HCT116 (cell line): Measurements from ENCODE around the gene PI4K2A. TPM values are rescaled to one million over a fixed set of nuclear protein-coding genes. Genes with fewer than 3 reads are reported as not detected.

Experiments used
- ATAC-seq: fragments of 200-7000 bp; cut with Tn5 transposase; 2 replicates; pipeline ENCODE4 v1.9.1; 2020; ENCODE audit warnings: mild to moderate bottlenecking, moderate library complexity
- BruUV-seq: library from RNA; stranded (reverse); fragments of 400-500 nt; replicated peaks from 2 replicates; lab custom pipeline; 2021; lab: Mats Ljungman, UMichigan
- CTCF ChIA-PET: fragments of 300-600 bp; sonication (Branson Sonifier 250); formaldehyde crosslinking; loops from one replicate; lab custom pipeline; 2021; ENCODE audit warnings: antibody characterized with exemption; lab: Charles Lee
- POLR2A ChIA-PET: fragments of 300-600, 350-600 bp; sonication (Branson Sonifier 250); formaldehyde crosslinking; loops from one replicate; lab custom pipeline; 2021; ENCODE audit warnings: antibody characterized with exemption; lab: Charles Lee
- RAD21 ChIA-PET, 2 experiments: fragments of 300-600 bp; sonication (Branson Sonifier 250); formaldehyde crosslinking; loops; one replicate each; lab custom pipeline; 2023; ENCODE audit warnings: low total read pairs in 2 of 2; ENCODE audit not compliant: uncharacterized antibody in 2 of 2, unreplicated experiment in 2 of 2, low non-redundant PET in 1 of 2; lab: Charles Lee
- DNase-seq: peaks from one replicate; pipeline ENCODE4 v3.0.0-alpha.2; 2010; ENCODE audit warnings: low read depth, low spot score
- H2AFZ ChIP-seq: fragments of 200-600 bp; shearing (Covaris generic), sonication (generic); 2 replicates; pipeline ENCODE4 v1.6.1; 2017; ENCODE audit warnings: low read depth, mixed run types, mixed read lengths, antibody characterized with exemption, low read length; ENCODE audit not compliant: poor library complexity, severe bottlenecking
- H3K27ac ChIP-seq: 2 replicates; pipeline ENCODE4 v1.5.1; 2012; ENCODE audit warnings: low read depth, low read length
- H3K27me3 ChIP-seq: fragments of 200-600 bp; sonication (generic); 2 replicates; pipeline ENCODE4 v1.6.1; 2016; ENCODE audit warnings: mixed run types, low read length, mixed read lengths; ENCODE audit not compliant: insufficient read depth
- H3K36me3 ChIP-seq, 2 experiments: fragments of 200-500 bp in 1 of 2; fragments of 200-600 bp in 1 of 2; sonication (Bioruptor generic) in 1 of 2; sonication (generic) in 1 of 2; 2 replicates each; pipeline versions ENCODE4 v1.5.1 to v1.6.1; 2014 to 2016; ENCODE audit warnings: low read length in 2 of 2, inconsistent platforms in 1 of 2, mixed read lengths in 1 of 2, mixed run types in 1 of 2; ENCODE audit not compliant: insufficient read depth in 2 of 2, control insufficient read depth in 1 of 2
- H3K4me1 ChIP-seq, 2 experiments: fragments of 200-600 bp in 1 of 2; sonication (generic) in 1 of 2; 2 replicates each; pipeline versions ENCODE4 v1.5.1 to v1.6.1; 2012 to 2017; ENCODE audit warnings: low read length in 2 of 2, inconsistent platforms in 1 of 2, mild to moderate bottlenecking in 1 of 2, mixed read lengths in 1 of 2, mixed run types in 1 of 2, moderate library complexity in 1 of 2; ENCODE audit not compliant: insufficient read depth in 2 of 2, control insufficient read depth in 1 of 2
- H3K4me2 ChIP-seq: fragments of 200-600 bp; sonication (generic); 2 replicates; pipeline ENCODE4 v1.6.1; 2017; ENCODE audit warnings: mixed run types, low read length, mixed read lengths
- H3K4me3 ChIP-seq, 2 experiments: fragments of 200-600 bp in 1 of 2; sonication (generic) in 1 of 2; replicated peaks in 1 of 2; 2 replicates each; pipeline ENCODE4 v1.5.1; 2011 to 2016; ENCODE audit warnings: low read length in 2 of 2, control low read depth in 1 of 2, low read depth in 1 of 2, mild to moderate bottlenecking in 1 of 2, mixed read lengths in 1 of 2, mixed run types in 1 of 2
- H3K79me2 ChIP-seq: fragments of 200-600 bp; sonication (generic); 2 replicates; pipeline ENCODE4 v1.6.1; 2017; ENCODE audit warnings: mild to moderate bottlenecking, mixed run types, low read length, moderate library complexity, mixed read lengths; ENCODE audit not compliant: insufficient read depth
- H3K9ac ChIP-seq: fragments of 200-600 bp; sonication (generic); 2 replicates; pipeline ENCODE4 v1.6.1; 2016; ENCODE audit warnings: low read length, mixed read lengths
- H3K9me2 ChIP-seq: fragments of 200-600 bp; sonication (generic), shearing (Covaris generic); 2 replicates; pipeline ENCODE4 v1.6.1; 2017; ENCODE audit warnings: mixed run types, mild to moderate bottlenecking, moderate library complexity; ENCODE audit not compliant: insufficient read depth
- H3K9me3 ChIP-seq, 2 experiments: fragments of 200-500 bp in 1 of 2; fragments of 200-600 bp in 1 of 2; sonication (Bioruptor generic) in 1 of 2; sonication (generic) in 1 of 2; 2 replicates each; pipeline ENCODE4 v1.6.1; 2014 to 2017; ENCODE audit warnings: low read length in 2 of 2, mixed read lengths in 2 of 2, inconsistent platforms in 1 of 2, low read depth in 1 of 2, mild to moderate bottlenecking in 1 of 2, mixed run types in 1 of 2, moderate library complexity in 1 of 2; ENCODE audit not compliant: control insufficient read depth in 1 of 2, insufficient read depth in 1 of 2
- H4K20me1 ChIP-seq: fragments of 200-600 bp; sonication (generic), shearing (Covaris generic); 2 replicates; pipeline ENCODE4 v1.6.1; 2017; ENCODE audit warnings: mixed run types, mild to moderate bottlenecking, moderate library complexity; ENCODE audit not compliant: insufficient read depth
- ATF3 ChIP-seq: IDR thresholded peaks from 2 replicates; pipeline ENCODE4 v1.6.1; 2012
- CEBPB ChIP-seq: IDR thresholded peaks from 2 replicates; pipeline ENCODE4 v1.6.1; 2012; ENCODE audit warnings: low read depth
- CTCF ChIP-seq, 3 experiments: fragments of 200-600 bp in 1 of 3; sonication (generic) in 1 of 3; IDR thresholded peaks in 2 of 3; conservative IDR thresholded peaks in 1 of 3; 2 replicates each; pipeline ENCODE4 v1.5.1; 2012 to 2017; ENCODE audit warnings: low read depth in 2 of 3, low read length in 2 of 3, antibody characterized with exemption in 1 of 3, borderline replicate concordance in 1 of 3, control low read depth in 1 of 3, mild to moderate bottlenecking in 1 of 3, mixed read lengths in 1 of 3, mixed run types in 1 of 3, moderate library complexity in 1 of 3; ENCODE audit not compliant: insufficient read depth in 1 of 3
- EZH2 ChIP-seq: fragments of 200-600 bp; sonication (generic); IDR thresholded peaks from 2 replicates; pipeline ENCODE4 v1.6.1; 2017; ENCODE audit warnings: antibody characterized with exemption, mixed run types
- FOSL1 ChIP-seq: IDR thresholded peaks from 2 replicates; pipeline ENCODE4 v1.6.1; 2012; ENCODE audit warnings: low read depth
- JUND ChIP-seq: IDR thresholded peaks from 2 replicates; pipeline ENCODE4 v1.6.1; 2012
- MAX ChIP-seq: IDR thresholded peaks from 2 replicates; pipeline ENCODE4 v1.6.1; 2012
- POLR2A ChIP-seq: IDR thresholded peaks from 2 replicates; pipeline ENCODE4 v1.7.0; 2011; ENCODE audit warnings: borderline replicate concordance; ENCODE audit not compliant: insufficient read depth, insufficient read length; ENCODE audit errors: extremely low read depth
- RAD21 ChIP-seq: IDR thresholded peaks from 2 replicates; pipeline ENCODE4 v1.6.1; 2012; ENCODE audit warnings: low read depth, mild to moderate bottlenecking
- REST ChIP-seq: IDR thresholded peaks from 2 replicates; pipeline ENCODE4 v1.6.1; 2012; ENCODE audit warnings: low read depth
- SIN3A ChIP-seq: IDR thresholded peaks from 2 replicates; pipeline ENCODE4 v1.6.1; 2012; ENCODE audit warnings: low read depth
- SP1 ChIP-seq: IDR thresholded peaks from 2 replicates; pipeline ENCODE4 v1.6.1; 2012; ENCODE audit warnings: low read depth
- SRF ChIP-seq: IDR thresholded peaks from 2 replicates; pipeline ENCODE4 v1.6.1; 2012; ENCODE audit warnings: low read depth
- TCF7L2 ChIP-seq: IDR thresholded peaks from 2 replicates; pipeline ENCODE4 v1.7.0; 2011; ENCODE audit warnings: borderline replicate concordance, inconsistent platforms; ENCODE audit not compliant: insufficient read depth, insufficient read length; ENCODE audit errors: extremely low read depth
- YY1 ChIP-seq: IDR thresholded peaks from 2 replicates; pipeline ENCODE4 v1.6.1; 2011; ENCODE audit warnings: low read length, low read depth, moderate library complexity, mild to moderate bottlenecking; ENCODE audit not compliant: insufficient replicate concordance; ENCODE audit errors: extremely low read depth
- ZBTB33 ChIP-seq: IDR thresholded peaks from 2 replicates; pipeline ENCODE4 v1.6.1; 2011; ENCODE audit warnings: mild to moderate bottlenecking, low read length, moderate library complexity; ENCODE audit not compliant: insufficient replicate concordance; ENCODE audit errors: extremely low read depth
- ZNF274 ChIP-seq: fragments of 200-500 bp; sonication (Bioruptor generic); IDR thresholded peaks from 2 replicates; pipeline ENCODE4 v1.6.1; 2014; ENCODE audit warnings: mild to moderate bottlenecking, low read depth, low read length, inconsistent platforms
- intact Hi-C: fragments of 100-400 bp; cut with micrococcal nuclease; formaldehyde crosslinking; loops from 2 replicates; pipeline ENCODE4 v1.10.0; 2022
- total RNA-seq: library from RNA; stranded (reverse); gene quantifications from one replicate; pipeline ENCODE4 v1.2.1, GENCODE V29; 2021; ENCODE audit not compliant: unreplicated experiment

PI4K2A gene
- total RNA-seq, 1 experiment from 2014 or later, result 20.0 TPM

GRCh38 chr10:97686962-97687784 is 46.7 kb downstream of the PI4K2A start, which contains the start of gene AVPI1:
TSS of gene AVPI1 (minus strand) at chr10:97687241. CDS start at chr10:97679905, 7,336 bp downstream.
- CTCF ChIA-PET, result interaction anchor here (0.9 to 3.1 kb wide), 12 partner anchors 10 to 354 kb away, joined by 3 to 27 read pairs (median 6); partner anchors contain the start of genes ANKRD2, MARVELD1 and ZFYVE27
- Histone ChIP-seq H3K4me2 (peak within 1 kb of the TSS; percentile 97), H3K4me3 (peak within 1 kb of the TSS; percentile 73 to 90), H3K36me3 (no peaks in the 10 kb centered on the region), H3K4me1 (peaks cover 47 to 67% of the 10 kb centered on the region in 2 experiments), H3K9ac (peak within 1 kb of the TSS; percentile 93), H2AFZ (no peak within 1 kb of the TSS), H4K20me1 (no peaks in the 10 kb centered on the region), H3K9me2 (no peaks in the 10 kb centered on the region), H3K79me2 (peaks cover 44% of the 10 kb centered on the region), H3K27ac (peak within 1 kb of the TSS; percentile 74), H3K9me3 (no peaks in the 10 kb centered on the region), H3K27me3 (no peaks in the 10 kb centered on the region)
- BruUV-seq, result no TSS peak
- DNase-seq (peak; percentile 96), ATAC-seq (peak; percentile 87)
- RAD21 ChIA-PET, result interaction anchor here in 1 of 2 experiments (0.6 to 1.1 kb wide), 2 partner anchors 12 to 46 kb away, joined by 3 to 4 read pairs; no protein-coding TSS in a partner anchor
- POLR2A ChIA-PET, result interaction anchor here (0.5 to 2.7 kb wide), 13 partner anchors 10 to 755 kb away, joined by 3 to 15 read pairs (median 3); partner anchors contain the start of genes MARVELD1 and ZFYVE27
- intact Hi-C loops, result no loop called here
- TF ChIP-seq REST (no peak), YY1 (peak; percentile 56), ATF3 (no peak), RAD21 (no peak), CTCF (IDR thresholded peaks at IDR 0.05 in 2 of 3, conservative IDR thresholded peaks at IDR 0.05 in 1 of 3; ENCODE audit: borderline replicate concordance in 1 of 3, insufficient read depth in 1 of 3, low read depth in 2 of 3, low read length in 2 of 3) (no peak), CEBPB (peak; percentile 34; the same call in 1 of the 2 replicates), TCF7L2 (peak; percentile 59), ZBTB33 (no peak), ZNF274 (no peak), SP1 (peak; percentile 94), JUND (peak; percentile 49; the same call in 1 of the 2 replicates), POLR2A (peak; percentile 56), FOSL1 (no peak), SIN3A (peak; percentile 81), SRF (peak; percentile 65; the same call in 1 of the 2 replicates), EZH2 (no peak), MAX (peak; percentile 99)
